Testis (tissue), 2 donors: ENCODE results near the gene BMPR1A.

Experiments used
- POLR2A ChIP-seq: fragments of 450-650 bp; IDR thresholded peaks from one replicate; pipeline ENCODE4 v1.6.1; 2017; ENCODE audit warnings: antibody characterized with exemption, mild to moderate bottlenecking, moderate library complexity
- TF ChIP-seq, protein P1 (sequence below), 3 experiments: fragments of 450-650 bp in 2 of 3; fragments of 200-600 bp in 1 of 3; sonication (generic) in 1 of 3; IDR thresholded peaks; one replicate each; pipeline ENCODE4 v1.5.1; 2016 to 2019; ENCODE audit warnings: antibody characterized with exemption in 3 of 3, mild to moderate bottlenecking in 2 of 3, moderate library complexity in 1 of 3

DNA sequence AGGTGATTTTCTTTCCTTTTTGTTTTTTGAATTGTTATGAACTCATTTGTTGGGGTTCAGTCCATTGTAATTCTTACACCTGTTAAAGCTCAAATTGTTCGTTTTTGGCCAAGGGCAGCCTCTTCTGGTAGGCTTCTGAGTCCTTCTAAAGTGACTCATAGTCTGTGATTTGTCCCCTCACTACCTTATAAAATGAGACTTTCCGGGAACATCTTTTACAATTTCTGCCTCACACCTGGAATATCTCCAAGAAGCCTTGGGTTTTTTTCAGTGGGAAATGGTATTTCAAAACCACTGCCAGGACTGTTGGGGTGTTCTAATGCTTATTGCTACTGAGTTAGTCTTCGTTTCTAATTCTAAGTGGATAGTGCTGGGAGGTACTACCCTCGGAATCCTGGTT, 56.7 kb downstream of the BMPR1A start:
- TF ChIP-seq, protein P1, sequence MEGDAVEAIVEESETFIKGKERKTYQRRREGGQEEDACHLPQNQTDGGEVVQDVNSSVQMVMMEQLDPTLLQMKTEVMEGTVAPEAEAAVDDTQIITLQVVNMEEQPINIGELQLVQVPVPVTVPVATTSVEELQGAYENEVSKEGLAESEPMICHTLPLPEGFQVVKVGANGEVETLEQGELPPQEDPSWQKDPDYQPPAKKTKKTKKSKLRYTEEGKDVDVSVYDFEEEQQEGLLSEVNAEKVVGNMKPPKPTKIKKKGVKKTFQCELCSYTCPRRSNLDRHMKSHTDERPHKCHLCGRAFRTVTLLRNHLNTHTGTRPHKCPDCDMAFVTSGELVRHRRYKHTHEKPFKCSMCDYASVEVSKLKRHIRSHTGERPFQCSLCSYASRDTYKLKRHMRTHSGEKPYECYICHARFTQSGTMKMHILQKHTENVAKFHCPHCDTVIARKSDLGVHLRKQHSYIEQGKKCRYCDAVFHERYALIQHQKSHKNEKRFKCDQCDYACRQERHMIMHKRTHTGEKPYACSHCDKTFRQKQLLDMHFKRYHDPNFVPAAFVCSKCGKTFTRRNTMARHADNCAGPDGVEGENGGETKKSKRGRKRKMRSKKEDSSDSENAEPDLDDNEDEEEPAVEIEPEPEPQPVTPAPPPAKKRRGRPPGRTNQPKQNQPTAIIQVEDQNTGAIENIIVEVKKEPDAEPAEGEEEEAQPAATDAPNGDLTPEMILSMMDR (IDR thresholded peaks at IDR 0.05): no peak
- no peak for TF ChIP-seq POLR2A
